HepG2 (cell line): Measurements from ENCODE around the gene CD200. TPM values are rescaled to one million over a fixed set of nuclear protein-coding genes. Genes with fewer than 3 reads are reported as not detected.

Source experiments
- ATAC-seq: fragments of 200-7000 bp; cut with Tn5 transposase; 3 replicates; pipeline ENCODE4 v1.9.1; 2020; ENCODE audit warnings: mild to moderate bottlenecking, moderate library complexity
- BruUV-seq: library from RNA; stranded (reverse); fragments of 400-500 nt; replicated peaks from 2 replicates; lab custom pipeline; 2021; lab: Mats Ljungman, UMichigan
- CTCF ChIA-PET: fragments of 300-600 bp; formaldehyde crosslinking; extraction: SDS; loops from one replicate; lab custom pipeline; 2021; ENCODE audit warnings: low total read pairs, inconsistent platforms, low intra/inter-chr PET ratio; lab: Yijun Ruan, JAX
- POLR2A ChIA-PET: fragments of 350-600 bp; sonication (Branson Sonifier 250); formaldehyde crosslinking; loops from one replicate; lab custom pipeline; 2020; ENCODE audit warnings: antibody characterized with exemption, inconsistent platforms; lab: Yijun Ruan, JAX
- DNase-seq: peaks from one replicate; pipeline ENCODE4 v3.0.0-alpha.2; 2015; ENCODE audit warnings: low spot score
- FAIRE-seq: peaks from 3 replicates; lab custom pipeline; 2011; peaks lifted over from hg19 to GRCh38; lab: Jason Lieb, UNC
- H2AFZ ChIP-seq: one replicate; pipeline ENCODE4 v1.6.1; 2011; ENCODE audit warnings: low read length, inconsistent platforms
- H3K27ac ChIP-seq: fragments of 300-600 bp; 3 replicates; pipeline ENCODE4 v1.8.0; 2011; ENCODE audit warnings: mixed run types, mild to moderate bottlenecking, mixed read lengths, low read length, inconsistent platforms; ENCODE audit not compliant: insufficient read depth; ENCODE audit errors: extremely low read length
- H3K27me3 ChIP-seq, 2 experiments: fragments of 200-600 bp in 1 of 2; 2 replicates in 1 of 2; 3 replicates in 1 of 2; pipeline versions ENCODE4 v1.6.0 to v1.8.0; 2011; ENCODE audit warnings: low read length in 2 of 2, mild to moderate bottlenecking in 2 of 2, moderate library complexity in 2 of 2, inconsistent platforms in 1 of 2; ENCODE audit not compliant: insufficient read depth in 2 of 2, control insufficient read depth in 1 of 2
- H3K36me3 ChIP-seq, 2 experiments: fragments of 200-600 bp in 1 of 2; replicated peaks in 1 of 2; 2 replicates in 1 of 2; 3 replicates in 1 of 2; pipeline versions ENCODE4 v1.5.1 to v1.8.0; 2011; ENCODE audit warnings: low read length in 2 of 2, inconsistent platforms in 1 of 2; ENCODE audit not compliant: insufficient read depth in 2 of 2, control insufficient read depth in 1 of 2
- H3K4me1 ChIP-seq: 2 replicates; pipeline ENCODE4 v1.5.1; 2012; ENCODE audit warnings: low read length, inconsistent platforms; ENCODE audit not compliant: insufficient read depth
- H3K4me2 ChIP-seq: 2 replicates; pipeline ENCODE4 v1.6.0; 2011; ENCODE audit warnings: low read depth, low read length, inconsistent platforms
- H3K4me3 ChIP-seq, 3 experiments: fragments of 200-600 bp in 1 of 3; sonication (generic), shearing (Covaris generic) in 1 of 3; replicated peaks in 1 of 3; 2 replicates each; pipeline ENCODE4 v1.5.1; 2011 to 2016; ENCODE audit warnings: low read length in 3 of 3, inconsistent platforms in 2 of 3, low read depth in 2 of 3, mild to moderate bottlenecking in 2 of 3, control low read depth in 1 of 3, mixed read lengths in 1 of 3; ENCODE audit not compliant: insufficient read depth in 1 of 3
- H3K79me2 ChIP-seq: one replicate; pipeline ENCODE4 v1.6.1; 2011; ENCODE audit warnings: low read length, inconsistent platforms; ENCODE audit not compliant: insufficient read depth
- H3K9ac ChIP-seq: 2 replicates; pipeline ENCODE4 v1.6.0; 2011; ENCODE audit warnings: mild to moderate bottlenecking, low read depth, low read length, inconsistent platforms; ENCODE audit not compliant: insufficient read depth
- H3K9me3 ChIP-seq: 2 replicates; pipeline ENCODE4 v1.5.1; 2012; ENCODE audit warnings: mild to moderate bottlenecking, low read length
- H4K20me1 ChIP-seq: 2 replicates; pipeline ENCODE4 v1.6.0; 2011; ENCODE audit warnings: inconsistent platforms, mild to moderate bottlenecking, low read length, moderate library complexity; ENCODE audit not compliant: insufficient read depth
- DMTF1 ChIP-seq: sonication (generic); formaldehyde crosslinking; IDR thresholded peaks from 2 replicates; pipeline ENCODE4 v1.4.0; 2020; ENCODE audit warnings: mild to moderate bottlenecking, missing genetic modification reagents
- GTF3A ChIP-seq: sonication (generic); formaldehyde crosslinking; conservative IDR thresholded peaks from 2 replicates; pipeline ENCODE4 v1.4.0; 2020; ENCODE audit warnings: mild to moderate bottlenecking, missing genetic modification reagents
- HNF1A ChIP-seq, 2 experiments: sonication (generic) in 1 of 2; formaldehyde crosslinking in 1 of 2; IDR thresholded peaks; 2 replicates each; pipeline versions ENCODE4 v1.4.0 to v1.6.1; 2016 to 2020; ENCODE audit warnings: borderline replicate concordance in 1 of 2, low read depth in 1 of 2, mild to moderate bottlenecking in 1 of 2, missing genetic modification reagents in 1 of 2
- IKZF1 ChIP-seq: fragments of 450-650 bp; IDR thresholded peaks from 2 replicates; pipeline ENCODE4 v1.7.1; 2016
- RAD51 ChIP-seq: fragments of 450-650 bp; IDR thresholded peaks from 2 replicates; pipeline ENCODE4 v1.6.1; 2016; ENCODE audit warnings: borderline replicate concordance
- SP5 ChIP-seq: IDR thresholded peaks from 2 replicates; pipeline ENCODE4 v1.6.1; 2016; ENCODE audit warnings: low read depth, borderline replicate concordance
- TERF1 ChIP-seq: sonication (generic); formaldehyde crosslinking; IDR thresholded peaks from 2 replicates; pipeline ENCODE4 v1.8.0; 2022; ENCODE audit warnings: mild to moderate bottlenecking, missing genetic modification reagents, moderate library complexity
- ZBTB37 ChIP-seq: sonication (generic); formaldehyde crosslinking; IDR thresholded peaks from 2 replicates; pipeline ENCODE4 v1.4.0; 2020; ENCODE audit warnings: mild to moderate bottlenecking, missing genetic modification reagents
- ZBTB38 ChIP-seq: sonication (generic); formaldehyde crosslinking; IDR thresholded peaks from 2 replicates; pipeline ENCODE4 v1.5.1; 2020; ENCODE audit warnings: mild to moderate bottlenecking, missing genetic modification reagents
- ZMYM3 ChIP-seq: sonication (generic); formaldehyde crosslinking; IDR thresholded peaks from 2 replicates; pipeline ENCODE4 v1.5.1; 2020; ENCODE audit warnings: mild to moderate bottlenecking, missing genetic modification reagents
- ZNF234 ChIP-seq: sonication (generic); formaldehyde crosslinking; conservative IDR thresholded peaks from 2 replicates; pipeline ENCODE4 v1.5.1; 2020; ENCODE audit warnings: mild to moderate bottlenecking, missing genetic modification reagents
- ZNF362 ChIP-seq: sonication (generic); formaldehyde crosslinking; IDR thresholded peaks from 2 replicates; pipeline ENCODE4 v1.4.0; 2020; ENCODE audit warnings: missing genetic modification reagents, mild to moderate bottlenecking, borderline replicate concordance
- ZNF740 ChIP-seq: sonication (generic); formaldehyde crosslinking; IDR thresholded peaks from 2 replicates; pipeline ENCODE4 v1.4.0; 2020; ENCODE audit warnings: missing genetic modification reagents
- WGBS: methylation state at CpG from one replicate; pipeline ENCODE4 v1.1.6; 2017; ENCODE audit warnings: low lambda C conversion rate; 5-methylcytosine and 5-hydroxymethylcytosine counted together
- in situ Hi-C: cut with HindIII; loops from 2 replicates; pipeline ENCODE4 v1.10.0; 2017; ENCODE audit warnings: low pct_unique_long_range_greater_than_20kb; ENCODE audit not compliant: extremely low pct_ligation_motif_present
- intact Hi-C: fragments of 100-400 bp; cut with micrococcal nuclease; formaldehyde crosslinking; loops from one replicate; pipeline ENCODE4 v1.10.0; 2022; ENCODE audit not compliant: unreplicated experiment
- polyA plus RNA-seq, 8 experiments: library from polyadenylated mRNA; depleted of rRNA in 3 of 8; stranded (reverse) in 7 of 8; unstranded in 1 of 8; fragments of >200 nt; fragmentation: Illumina TruSeq in 4 of 8; extraction: Trizol in 4 of 8; gene quantifications; 2 replicates each; pipeline versions ENCODE4 v1.2.1 to v1.2.3, GENCODE V29; 2011 to 2016; ENCODE audit warnings: low read depth in 4 of 8, missing spikeins in 1 of 8, mixed read lengths in 1 of 8; ENCODE audit not compliant: insufficient read depth in 1 of 8
- total RNA-seq, 5 experiments: library from RNA; depleted of rRNA; stranded (reverse); fragments of >200 nt; fragmentation: Illumina TruSeq; extraction: Trizol; gene quantifications; 2 replicates each; pipeline ENCODE4 v1.2.3, GENCODE V29; 2016; ENCODE audit warnings: low read depth in 1 of 5

Gene CD200
- total and polyA plus RNA-seq, 2 of the 13 experiments (the other 11 are each of a cell fraction or from before 2014, with no cell fraction given) = not detected

- in situ Hi-C loops (no loop called here), intact Hi-C loops (no loop called here)
- ChIA-PET CTCF (no interaction called here), POLR2A (no interaction called here)
- TF ChIP-seq ZNF234 (CRISPR knock-in tag) = no peak
- TF ChIP-seq HNF1A (IDR thresholded peaks at IDR 0.05; ENCODE audit: low read depth) = no peak
- TF ChIP-seq HNF1A (CRISPR knock-in tag; IDR thresholded peaks at IDR 0.05; ENCODE audit: borderline replicate concordance) = no peak
- no peak for TF ChIP-seq ZNF740 (CRISPR knock-in tag)
- no peak for TF ChIP-seq RAD51
- no peak for TF ChIP-seq SP5 (CRISPR knock-in tag)
- no peak for TF ChIP-seq ZBTB37 (CRISPR knock-in tag)
- no peak for TF ChIP-seq GTF3A (CRISPR knock-in tag)
- TF ChIP-seq IKZF1 = no peak
- no peak for TF ChIP-seq TERF1 (CRISPR knock-in tag)
- TF ChIP-seq DMTF1 (CRISPR knock-in tag) = no peak
- TF ChIP-seq ZNF362 = no peak
- TF ChIP-seq ZMYM3 (CRISPR knock-in tag) = no peak
- no peak for TF ChIP-seq ZBTB38 (CRISPR knock-in tag)
- BruUV-seq = no TSS peak
- DNase-seq (no peak), FAIRE-seq (no peak), ATAC-seq (no peak)
- Histone ChIP-seq H3K27me3 (no peaks in the 10 kb centered on the region), H3K9me3 (no peaks in the 10 kb centered on the region), H3K36me3 (no peaks in the 10 kb centered on the region), H3K27ac (no peak overlapping the region), H3K4me3 (no peak overlapping the region), H3K4me1 (no peaks in the 10 kb centered on the region), H4K20me1 (no peaks in the 10 kb centered on the region), H3K4me2 (no peak overlapping the region), H3K79me2 (no peaks in the 10 kb centered on the region), H2AFZ (no peak overlapping the region), H3K9ac (no peak overlapping the region)
- 14% methylated on average over 3 of the region's 3 CpGs for WGBS
Measured at GRCh38 chr3:112365636-112366035, 32.7 kb downstream of the CD200 start.
